ENCODE data around the gene UBR4. TPM values are rescaled to one million over a fixed set of nuclear protein-coding genes. Genes with fewer than 3 reads are reported as not detected.

The UBR4 gene
- polyA plus RNA-seq, 1 of the 3 experiments (the other 2 are of a cell fraction), result 68.7 TPM

GRCh38 chr1:19070197-19070651 lies 139.8 kb downstream of the UBR4 start:
- 100% methylated on average over 2 of the region's 9 CpGs for WGBS (ENCODE audit: low lambda C conversion rate)
- Histone ChIP-seq H3F3A (replicated peaks; ENCODE audit: insufficient read depth) (no peaks in the 10 kb centered on the region), H2AFZ (ENCODE audit: low read depth) (no peak overlapping the region), H4K20me1 (ENCODE audit: insufficient read depth) (no peaks in the 10 kb centered on the region), H3K79me2 (ENCODE audit: insufficient read depth) (no peaks in the 10 kb centered on the region), H3K4me1 (ENCODE audit: control insufficient read depth in 1 of 2, insufficient read depth in 2 of 2, low read depth in 1 of 2, low read length in 1 of 2) (peaks cover 0 to 41% of the 10 kb centered on the region in 2 experiments; a peak in 1 of 4 replicates), H3K27me3 (ENCODE audit: insufficient read depth) (no peaks in the 10 kb centered on the region), H3K4me3 (ENCODE audit: low read depth in 2 of 2, low read length in 1 of 2) (no peak overlapping the region), H3K36me3 (replicated peaks in 1 of 2; ENCODE audit: control insufficient read depth in 1 of 2, insufficient read depth in 2 of 2, low read length in 1 of 2) (peaks cover under 1 to 26% of the 10 kb centered on the region in 2 experiments), H3K9ac (no peak overlapping the region), H3K9me2 (no peaks in the 10 kb centered on the region), H3K4me2 (no peak overlapping the region), H3K27ac (ENCODE audit: low read depth in 2 of 2, low read length in 1 of 2) (no peak overlapping the region), H3K9me3 (no peaks in the 10 kb centered on the region)
- no peak for DNase-seq
- TF ChIP-seq FOSL2 (IDR thresholded peaks at IDR 0.05; ENCODE audit: borderline replicate concordance, low read depth) (no peak), SMC3 (IDR thresholded peaks at IDR 0.05; ENCODE audit: low read depth, low read length) (no peak), CTCF (IDR thresholded peaks at IDR 0.05) (no peak), RCOR1 (IDR thresholded peaks at IDR 0.05; ENCODE audit: low read length) (no peak), FOXM1 (IDR thresholded peaks at IDR 0.05; ENCODE audit: low read depth) (no peak), RAD21 (IDR thresholded peaks at IDR 0.05; ENCODE audit: low read length) (no peak), CHD2 (IDR thresholded peaks at IDR 0.05; ENCODE audit: low read length, partially characterized antibody) (no peak), ELF1 (IDR thresholded peaks at IDR 0.05) (no peak), IRF3 (IDR thresholded peaks at IDR 0.05; ENCODE audit: low read depth, low read length) (no peak), GABPA (IDR thresholded peaks at IDR 0.05; ENCODE audit: low read depth) (no peak), JUND (IDR thresholded peaks at IDR 0.05) (no peak), TCF12 (IDR thresholded peaks at IDR 0.05) (no peak), YY1 (IDR thresholded peaks at IDR 0.05; ENCODE audit: low read depth) (no peak), REST (IDR thresholded peaks at IDR 0.05; ENCODE audit: low read depth, low read length) (no peak), ZBTB33 (IDR thresholded peaks at IDR 0.05; ENCODE audit: borderline replicate concordance, low read depth) (no peak), RFX5 (IDR thresholded peaks at IDR 0.05; ENCODE audit: low read length) (no peak)
- ChIA-PET CTCF (interaction anchor here (0.7 to 8.0 kb wide), 5 partner anchors 19 to 163 kb away, joined by 3 to 44 read pairs (median 3); no protein-coding TSS in a partner anchor), POLR2A (no interaction called here)
